Endothelial cell of umbilical vein (primary cell): ENCODE results near the gene SETMAR. TPM values are rescaled to one million over a fixed set of nuclear protein-coding genes. Genes with fewer than 3 reads are reported as not detected.

Source experiments
- BruUV-seq: library from RNA; stranded (reverse); fragments of 400-500 nt; replicated peaks from 2 replicates; lab custom pipeline; 2021; lab: Mats Ljungman, UMichigan
- CTCF ChIA-PET: fragments of 300-600, 350-600 bp; sonication (Branson Sonifier 250); formaldehyde crosslinking; loops from one replicate; lab custom pipeline; 2021; ENCODE audit warnings: antibody characterized with exemption, inconsistent platforms; lab: Charles Lee
- POLR2A ChIA-PET: fragments of 300-600, 350-600 bp; sonication (Branson Sonifier 250); formaldehyde crosslinking; loops from one replicate; lab custom pipeline; 2021; ENCODE audit warnings: antibody characterized with exemption, inconsistent platforms; lab: Charles Lee
- DNase-seq: peaks from one replicate; pipeline ENCODE4 v3.0.0-alpha.2; 2011; ENCODE audit warnings: low read depth, low spot score
- FAIRE-seq: peaks from 2 replicates; lab custom pipeline; 2011; peaks lifted over from hg19 to GRCh38; lab: Jason Lieb, UNC
- H2AFZ ChIP-seq: 2 replicates; pipeline ENCODE4 v1.6.0; 2012; ENCODE audit warnings: low read depth, low read length, control low read depth, inconsistent platforms
- H3K27ac ChIP-seq: 2 replicates; pipeline ENCODE4 v1.5.1; 2011; ENCODE audit warnings: low read depth, mild to moderate bottlenecking, control low read depth, low read length, moderate library complexity; ENCODE audit not compliant: insufficient read depth
- H3K27me3 ChIP-seq, 2 experiments: 2 replicates each; pipeline versions ENCODE4 v1.6.0 to v1.6.1; 2011; ENCODE audit warnings: low read length in 2 of 2, mixed read lengths in 1 of 2; ENCODE audit not compliant: control insufficient read depth in 2 of 2, insufficient read depth in 2 of 2
- H3K36me3 ChIP-seq, 2 experiments: 2 replicates in 1 of 2; 3 replicates in 1 of 2; pipeline ENCODE4 v1.5.1; 2011; ENCODE audit warnings: low read length in 2 of 2, mild to moderate bottlenecking in 1 of 2, moderate library complexity in 1 of 2; ENCODE audit not compliant: control insufficient read depth in 2 of 2, insufficient read depth in 2 of 2; ENCODE audit errors: extremely low read depth in 1 of 2
- H3K4me1 ChIP-seq: 3 replicates; pipeline ENCODE4 v1.5.1; 2011; ENCODE audit warnings: mild to moderate bottlenecking, low read length; ENCODE audit not compliant: control insufficient read depth, insufficient read depth; ENCODE audit errors: extremely low read depth
- H3K4me2 ChIP-seq: 2 replicates; pipeline ENCODE4 v1.6.1; 2011; ENCODE audit warnings: low read length, control low read depth, mixed read lengths; ENCODE audit not compliant: insufficient read depth
- H3K4me3 ChIP-seq, 3 experiments: fragments of 200-600 bp in 1 of 3; sonication (generic), shearing (Covaris generic) in 1 of 3; replicated peaks in 1 of 3; 2 replicates each; pipeline ENCODE4 v1.5.1; 2011 to 2016; ENCODE audit warnings: control low read depth in 3 of 3, low read length in 3 of 3, mild to moderate bottlenecking in 2 of 3, inconsistent platforms in 1 of 3, low read depth in 1 of 3, moderate library complexity in 1 of 3; ENCODE audit not compliant: insufficient read depth in 1 of 3
- H3K79me2 ChIP-seq: 2 replicates; pipeline ENCODE4 v1.6.0; 2012; ENCODE audit warnings: low read length, inconsistent platforms; ENCODE audit not compliant: control insufficient read depth, insufficient read depth
- H3K9ac ChIP-seq: replicated peaks from 2 replicates; pipeline ENCODE3; 2011; ENCODE audit warnings: low read length, control low read depth; ENCODE audit not compliant: insufficient read depth; ENCODE audit errors: extremely low read depth
- H3K9me1 ChIP-seq: replicated peaks from 3 replicates; pipeline ENCODE4 v1.6.0; 2011; ENCODE audit warnings: mild to moderate bottlenecking, low read length; ENCODE audit not compliant: control insufficient read depth, insufficient read depth; ENCODE audit errors: extremely low read depth
- H3K9me3 ChIP-seq: replicated peaks from 2 replicates; pipeline ENCODE4 v1.5.1; 2012; ENCODE audit warnings: low read length, inconsistent platforms; ENCODE audit not compliant: control insufficient read depth, insufficient read depth
- H4K20me1 ChIP-seq: replicated peaks from 2 replicates; pipeline ENCODE3; 2011; ENCODE audit warnings: mild to moderate bottlenecking, low read length; ENCODE audit not compliant: control insufficient read depth, insufficient read depth; ENCODE audit errors: extremely low read depth
- CTCF ChIP-seq, 2 donors: IDR thresholded peaks; 1 replicate in 1 of 2; 2 replicates in 1 of 2; pipeline ENCODE4 v1.5.1; 2011; ENCODE audit warnings: low read length in 2 of 2, mild to moderate bottlenecking in 2 of 2, moderate library complexity in 2 of 2, control low read depth in 1 of 2, inconsistent platforms in 1 of 2, low read depth in 1 of 2; ENCODE audit not compliant: insufficient read depth in 1 of 2; ENCODE audit errors: extremely low read depth in 1 of 2
- FOS ChIP-seq: IDR thresholded peaks from 2 replicates; pipeline ENCODE4 v1.6.1; 2011; ENCODE audit warnings: mild to moderate bottlenecking, low read length, moderate library complexity, borderline replicate concordance; ENCODE audit not compliant: insufficient read depth
- POLR2A ChIP-seq: IDR thresholded peaks from 2 replicates; pipeline ENCODE4 v1.6.1; 2012; ENCODE audit warnings: low read depth, mild to moderate bottlenecking, control low read depth, low read length
- POLR2AphosphoS5 ChIP-seq: IDR thresholded peaks from 2 replicates; pipeline ENCODE4 v1.6.1; 2012; ENCODE audit warnings: low read depth, mild to moderate bottlenecking, control low read depth, low read length, moderate library complexity; ENCODE audit not compliant: insufficient read depth
- dilution Hi-C: fragments of 300-500 bp; cut with MboI; formaldehyde crosslinking; loops from one replicate; pipeline ENCODE4 v1.15.0; 2019; ENCODE audit warnings: low sequenced_read_pairs; ENCODE audit not compliant: extremely low pct_ligation_motif_present
- intact Hi-C: fragments of 100-400 bp; cut with micrococcal nuclease; formaldehyde crosslinking; loops from one replicate; pipeline ENCODE4 v1.10.0; 2022
- polyA plus RNA-seq, 4 experiments: library from polyadenylated mRNA; depleted of rRNA in 3 of 4; stranded (reverse) in 3 of 4; unstranded in 1 of 4; fragments of >200 nt; gene quantifications; 2 replicates each; pipeline versions ENCODE4 v1.2.1 to v1.2.3, GENCODE V29; 2011 to 2012; ENCODE audit warnings: missing spikeins in 1 of 4
- total RNA-seq: library from RNA; stranded (reverse); gene quantifications from 2 replicates; pipeline ENCODE4 v1.2.3, GENCODE V29; 2021

Gene SETMAR
- total and polyA plus RNA-seq, 2 donors (not counting 3 experiments of a cell fraction or from before 2014, with no cell fraction given) = 9.6 to 15.4 TPM

GRCh38 chr3:4334548-4334947, 31.4 kb downstream of the SETMAR start:
- TF ChIP-seq CTCF (IDR thresholded peaks at IDR 0.05; ENCODE audit: extremely low read depth in 1 of 2, insufficient read depth in 1 of 2, low read depth in 1 of 2, low read length in 2 of 2) = no peak
- no peak for TF ChIP-seq POLR2AphosphoS5
- no peak overlapping the region for H3K4me2 ChIP-seq
- dilution Hi-C loops = no loop called here
- H2AFZ ChIP-seq = no peak overlapping the region
- POLR2A ChIA-PET = no interaction called here
- H3K9me1 ChIP-seq = no peaks in the 10 kb centered on the region
- no peaks in the 10 kb centered on the region for H3K9me3 ChIP-seq
- H3K4me3 ChIP-seq = no peak overlapping the region
- intact Hi-C loops = loop anchor here (1.0 kb wide), 1 partner anchor 299 kb away; no protein-coding TSS in a partner anchor
- H3K4me1 ChIP-seq = no peaks in the 10 kb centered on the region
- no peaks in the 10 kb centered on the region for H3K27me3 ChIP-seq
- DNase-seq (no peak), FAIRE-seq (no peak)
- no peaks in the 10 kb centered on the region for H4K20me1 ChIP-seq
- no peak overlapping the region for H3K27ac ChIP-seq
- no peaks in the 10 kb centered on the region for H3K79me2 ChIP-seq
- CTCF ChIA-PET = interaction anchor here (0.8 to 3.2 kb wide), 4 partner anchors 12 to 302 kb away, joined by 3 to 23 read pairs (median 10); no protein-coding TSS in a partner anchor
- no TSS peak for BruUV-seq
- H3K9ac ChIP-seq = no peak overlapping the region
- no peaks in the 10 kb centered on the region for H3K36me3 ChIP-seq

- dilution Hi-C loops = no loop called here
- no peaks in the 10 kb centered on the region for H3K9me3 ChIP-seq
- no peaks in the 10 kb centered on the region for H3K27me3 ChIP-seq
- H3K4me2 ChIP-seq = no peak overlapping the region
- BruUV-seq = no TSS peak
- no peak overlapping the region for H3K27ac ChIP-seq
- H4K20me1 ChIP-seq = no peaks in the 10 kb centered on the region
- no peak overlapping the region for H3K9ac ChIP-seq
- H3K9me1 ChIP-seq = no peaks in the 10 kb centered on the region
- ChIA-PET CTCF (interaction anchor here (0.6 to 3.2 kb wide), 4 partner anchors 15 to 298 kb away, joined by 3 to 15 read pairs (median 4); no protein-coding TSS in a partner anchor), POLR2A (no interaction called here)
- no peaks in the 10 kb centered on the region for H3K4me1 ChIP-seq
- TF ChIP-seq FOS (no peak), POLR2A (no peak)
- FAIRE-seq (no peak), DNase-seq (no peak)
- no peak overlapping the region for H3K4me3 ChIP-seq
- no peaks in the 10 kb centered on the region for H3K79me2 ChIP-seq
- H2AFZ ChIP-seq = no peak overlapping the region
- intact Hi-C loops = no loop called here
- H3K36me3 ChIP-seq = no peaks in the 10 kb centered on the region
These were observed 32.8 kb downstream of the SETMAR start for GRCh38 chr3:4335840-4336562.
